Measurements from ENCODE around the gene DTHD1.

DTHD1 gene

DNA sequence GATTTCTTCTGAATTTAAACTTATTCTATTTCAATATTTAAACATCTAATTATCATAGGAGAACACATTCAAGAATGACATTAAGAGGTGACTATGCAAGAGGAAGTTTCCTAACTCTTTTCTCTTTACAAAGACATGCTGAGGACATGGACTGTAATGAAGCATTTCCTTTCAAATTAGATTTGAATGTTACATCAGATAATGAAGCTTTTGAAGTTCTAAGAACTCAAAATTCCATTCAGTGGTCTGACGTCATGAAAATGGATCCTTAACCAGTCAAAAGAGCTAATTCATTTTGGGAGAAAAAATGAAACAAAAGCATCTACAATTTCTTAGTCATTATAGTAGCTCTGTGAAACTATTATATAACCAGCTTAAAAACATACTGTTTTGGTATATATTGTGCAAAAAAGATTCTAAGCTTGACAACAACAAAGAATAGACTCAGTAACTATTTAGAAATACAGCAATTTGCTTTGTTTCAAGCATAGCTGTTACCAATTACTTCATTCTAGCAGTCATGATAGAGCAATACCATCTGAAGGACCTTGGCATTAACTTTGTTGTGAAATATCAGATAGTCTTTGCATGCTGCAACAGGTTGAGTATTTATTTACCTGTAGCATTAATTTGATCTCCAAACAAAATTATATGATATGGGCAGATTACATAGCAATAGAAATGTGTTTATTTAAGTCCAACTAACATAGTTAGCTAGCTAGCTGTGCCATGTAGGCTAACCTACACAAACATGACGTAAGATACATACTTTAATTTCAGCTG lies 13.7 kb upstream of the DTHD1 start:
- Histone ChIP-seq H3K27me3 (ENCODE audit: insufficient read depth, low read length, poor library complexity) (no peaks in the 10 kb centered on the region), H3K4me1 (ENCODE audit: insufficient read depth, low read length) (peaks cover 20% of the 10 kb centered on the region), H3K79me2 (ENCODE audit: insufficient read depth, low read length) (no peaks in the 10 kb centered on the region), H3K4me3 (ENCODE audit: low read depth in 1 of 2, low read length in 2 of 2) (no peak overlapping the region), H4K20me1 (ENCODE audit: insufficient read depth, low read length) (no peaks in the 10 kb centered on the region), H3K9ac (ENCODE audit: low read depth, low read length) (no peak overlapping the region), H3K4me2 (ENCODE audit: insufficient read depth, low read length) (no peak overlapping the region), H3K9me3 (ENCODE audit: insufficient read depth, low read length, severe bottlenecking) (no peaks in the 10 kb centered on the region), H3K27ac (ENCODE audit: low read length) (no peak overlapping the region), H3K36me3 (ENCODE audit: insufficient read depth, low read length) (no peaks in the 10 kb centered on the region), H2AFZ (ENCODE audit: low read depth, low read length) (no peak overlapping the region)
- no peak for DNase-seq
- TF ChIP-seq, protein P1, sequence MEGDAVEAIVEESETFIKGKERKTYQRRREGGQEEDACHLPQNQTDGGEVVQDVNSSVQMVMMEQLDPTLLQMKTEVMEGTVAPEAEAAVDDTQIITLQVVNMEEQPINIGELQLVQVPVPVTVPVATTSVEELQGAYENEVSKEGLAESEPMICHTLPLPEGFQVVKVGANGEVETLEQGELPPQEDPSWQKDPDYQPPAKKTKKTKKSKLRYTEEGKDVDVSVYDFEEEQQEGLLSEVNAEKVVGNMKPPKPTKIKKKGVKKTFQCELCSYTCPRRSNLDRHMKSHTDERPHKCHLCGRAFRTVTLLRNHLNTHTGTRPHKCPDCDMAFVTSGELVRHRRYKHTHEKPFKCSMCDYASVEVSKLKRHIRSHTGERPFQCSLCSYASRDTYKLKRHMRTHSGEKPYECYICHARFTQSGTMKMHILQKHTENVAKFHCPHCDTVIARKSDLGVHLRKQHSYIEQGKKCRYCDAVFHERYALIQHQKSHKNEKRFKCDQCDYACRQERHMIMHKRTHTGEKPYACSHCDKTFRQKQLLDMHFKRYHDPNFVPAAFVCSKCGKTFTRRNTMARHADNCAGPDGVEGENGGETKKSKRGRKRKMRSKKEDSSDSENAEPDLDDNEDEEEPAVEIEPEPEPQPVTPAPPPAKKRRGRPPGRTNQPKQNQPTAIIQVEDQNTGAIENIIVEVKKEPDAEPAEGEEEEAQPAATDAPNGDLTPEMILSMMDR (IDR thresholded peaks at IDR 0.05; ENCODE audit: borderline replicate concordance, extremely low read depth, low read length, poor library complexity, severe bottlenecking) = no peak
- no peak for TF ChIP-seq EZH2 (IDR thresholded peaks at IDR 0.05; ENCODE audit: borderline replicate concordance, low read depth, low read length, severe bottlenecking)
- ATAC-seq (ENCODE audit: insufficient read depth, low read depth) = 0 out of 3 replicates have a peak, but pooled peaks have one; percentile 21

DNA sequence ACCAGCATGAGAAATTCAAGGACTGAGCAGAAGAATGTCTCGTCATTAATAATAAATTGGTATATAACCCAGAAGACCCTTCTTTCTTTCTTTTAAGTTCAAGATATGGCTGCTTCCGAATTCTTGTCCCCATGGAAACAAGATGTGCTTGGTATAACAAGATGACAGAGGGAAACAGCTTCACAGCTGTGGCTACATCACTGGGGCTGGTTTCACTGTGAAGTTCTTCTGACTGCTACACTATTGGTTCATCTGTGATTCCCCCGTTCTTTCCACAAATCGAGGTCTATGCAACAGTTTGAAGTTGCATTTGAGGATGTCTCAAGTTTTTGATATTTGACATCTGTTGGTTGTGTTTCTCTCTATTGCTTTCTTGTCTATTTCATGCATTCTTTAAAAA lies 12.3 kb upstream of the DTHD1 start:
- H3K4me2 ChIP-seq (ENCODE audit: insufficient read depth, low read length) = no peak overlapping the region
- TF ChIP-seq, protein P1 (IDR thresholded peaks at IDR 0.05; ENCODE audit: borderline replicate concordance, extremely low read depth, low read length, poor library complexity, severe bottlenecking) = no peak
- no peak for TF ChIP-seq EZH2 (IDR thresholded peaks at IDR 0.05; ENCODE audit: borderline replicate concordance, low read depth, low read length, severe bottlenecking)
- ATAC-seq (ENCODE audit: insufficient read depth, low read depth) (peak; percentile 84), DNase-seq (peak; percentile 38)
- H3K4me1 ChIP-seq (ENCODE audit: insufficient read depth, low read length) = peaks cover 20% of the 10 kb centered on the region
- H3K27ac ChIP-seq (ENCODE audit: low read length) = no peak overlapping the region
- H3K27me3 ChIP-seq (ENCODE audit: insufficient read depth, low read length, poor library complexity) = no peaks in the 10 kb centered on the region
- no peaks in the 10 kb centered on the region for H4K20me1 ChIP-seq (ENCODE audit: insufficient read depth, low read length)
- no peaks in the 10 kb centered on the region for H3K9me3 ChIP-seq (ENCODE audit: insufficient read depth, low read length, severe bottlenecking)
- no peaks in the 10 kb centered on the region for H3K79me2 ChIP-seq (ENCODE audit: insufficient read depth, low read length)
- no peak overlapping the region for H3K4me3 ChIP-seq (ENCODE audit: low read depth in 1 of 2, low read length in 2 of 2)
- no peak overlapping the region for H2AFZ ChIP-seq (ENCODE audit: low read depth, low read length)
- no peak overlapping the region for H3K9ac ChIP-seq (ENCODE audit: low read depth, low read length)
- H3K36me3 ChIP-seq (ENCODE audit: insufficient read depth, low read length) = no peaks in the 10 kb centered on the region

- Histone ChIP-seq H3K79me2 (ENCODE audit: insufficient read depth, low read length) (no peaks in the 10 kb centered on the region), H3K9me3 (ENCODE audit: insufficient read depth, low read length, severe bottlenecking) (no peaks in the 10 kb centered on the region), H3K4me3 (ENCODE audit: low read depth in 1 of 2, low read length in 2 of 2) (no peak overlapping the region), H3K27me3 (ENCODE audit: insufficient read depth, low read length, poor library complexity) (no peaks in the 10 kb centered on the region), H3K36me3 (ENCODE audit: insufficient read depth, low read length) (no peaks in the 10 kb centered on the region), H2AFZ (ENCODE audit: low read depth, low read length) (no peak overlapping the region), H4K20me1 (ENCODE audit: insufficient read depth, low read length) (no peaks in the 10 kb centered on the region), H3K27ac (ENCODE audit: low read length) (no peak overlapping the region), H3K9ac (ENCODE audit: low read depth, low read length) (no peak overlapping the region), H3K4me2 (ENCODE audit: insufficient read depth, low read length) (no peak overlapping the region), H3K4me1 (ENCODE audit: insufficient read depth, low read length) (peaks cover 20% of the 10 kb centered on the region)
- TF ChIP-seq, protein P1 (IDR thresholded peaks at IDR 0.05; ENCODE audit: borderline replicate concordance, extremely low read depth, low read length, poor library complexity, severe bottlenecking) = no peak
- no peak for TF ChIP-seq EZH2 (IDR thresholded peaks at IDR 0.05; ENCODE audit: borderline replicate concordance, low read depth, low read length, severe bottlenecking)
- DNase-seq = no peak
- no peak for ATAC-seq (ENCODE audit: insufficient read depth, low read depth)
These were observed 11.8 kb upstream of the DTHD1 start for GRCh38 chr4:36269533-36270173.
